GM18499 (cell line): ENCODE data around the gene PTH1R.

Experiments used
- ATAC-seq: cut with Tn5 transposase; IDR thresholded peaks from one replicate; pipeline ENCODE4 v1.9.1; 2021; ENCODE audit warnings: moderate number of reproducible peaks; ENCODE audit not compliant: insufficient read depth, unreplicated experiment

The PTH1R gene

GRCh38 chr3:46877406-46878125 lies at the start of gene PTH1R:
TSS of gene PTH1R (plus strand) at chr3:46877721. CDS start at chr3:46883560, 5,839 bp downstream.
- ATAC-seq: no peak

DNA sequence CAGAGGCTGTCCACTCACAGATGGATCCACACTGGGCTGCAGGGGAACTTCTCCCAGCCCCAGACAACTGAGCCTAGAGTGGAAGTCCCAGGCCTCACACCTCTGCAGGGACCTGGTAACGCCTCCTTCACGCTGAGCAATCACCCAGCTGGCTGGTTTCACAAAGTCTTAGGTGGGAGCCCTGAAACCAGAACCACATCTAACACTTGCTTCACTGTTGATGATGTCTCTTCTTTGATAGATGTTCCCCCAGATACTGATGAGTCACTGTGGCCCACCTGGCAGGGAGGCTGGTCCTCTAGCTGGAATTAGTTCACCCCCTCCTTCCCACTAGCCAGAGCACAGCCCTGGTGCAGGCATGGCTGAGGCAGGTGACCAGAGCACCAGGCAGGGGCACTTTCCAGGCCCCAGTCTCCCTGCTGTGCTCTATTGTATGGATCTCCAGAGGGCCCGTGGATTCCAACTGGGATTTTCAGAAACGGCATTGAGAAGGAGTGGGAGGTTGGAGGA lies 47.8 kb upstream of the PTH1R start:
- ATAC-seq: no peak

DNA sequence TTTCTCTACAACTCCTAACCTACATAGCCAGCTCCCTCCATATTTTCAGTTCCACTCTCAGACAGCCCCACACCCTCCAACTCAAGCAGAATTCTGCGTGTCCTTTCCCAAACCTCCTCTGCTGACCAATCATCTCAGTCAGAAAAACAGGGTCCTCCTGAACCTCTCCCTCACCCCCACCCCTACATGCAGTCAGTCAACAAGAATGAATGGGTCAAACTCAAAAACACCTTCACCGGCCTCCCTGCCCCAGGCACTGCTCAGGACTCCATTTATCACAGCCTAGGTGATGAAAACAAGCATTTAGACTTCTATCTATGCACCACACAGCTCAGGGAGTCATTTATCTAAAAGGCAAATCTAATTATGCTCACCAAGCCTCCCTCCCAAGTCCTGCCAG lies 46.7 kb upstream of the PTH1R start:
- no peak for ATAC-seq

DNA sequence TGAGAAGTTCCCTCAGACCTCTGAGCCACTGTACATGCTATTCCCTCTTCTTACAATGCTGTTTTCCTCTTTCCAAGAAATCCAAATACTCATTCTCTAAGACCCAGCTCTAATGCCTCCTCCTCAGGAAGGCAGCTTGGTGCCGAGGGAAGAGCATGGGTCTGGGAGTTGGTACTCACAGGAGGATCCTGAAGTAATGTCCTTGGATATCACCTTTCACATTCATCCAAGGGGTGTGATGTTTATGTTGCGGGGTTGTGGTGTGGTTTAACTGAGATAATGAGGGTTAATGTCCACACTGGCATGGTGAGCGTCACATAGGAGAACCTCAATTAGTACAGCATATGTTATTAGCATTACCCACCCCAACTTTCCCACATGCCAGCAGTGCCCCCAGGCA lies 46.2 kb upstream of the PTH1R start:
- ATAC-seq: no peak

DNA sequence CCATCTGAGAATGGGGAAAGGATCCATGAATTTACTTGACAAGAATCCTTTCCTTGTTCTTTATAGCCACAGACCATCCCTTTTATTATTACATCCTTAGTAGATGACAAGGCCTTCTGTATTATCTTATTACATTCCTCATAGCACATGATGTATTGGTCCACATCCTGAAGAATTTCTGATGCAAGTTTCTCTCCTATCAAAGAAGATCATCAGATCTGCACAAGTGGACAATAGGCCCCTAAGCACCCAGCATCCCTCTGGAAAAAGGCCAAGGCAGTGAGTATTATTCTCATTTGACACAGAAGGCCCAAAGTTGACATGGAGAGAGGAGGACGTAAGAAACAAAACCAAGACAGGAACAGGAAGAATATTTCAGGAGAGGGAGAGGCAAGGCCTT lies 45.7 kb upstream of the PTH1R start:
- ATAC-seq: no peak

GRCh38 chr3:46833346-46834300 lies 43.9 kb upstream of the PTH1R start:
- ATAC-seq: no peak

DNA sequence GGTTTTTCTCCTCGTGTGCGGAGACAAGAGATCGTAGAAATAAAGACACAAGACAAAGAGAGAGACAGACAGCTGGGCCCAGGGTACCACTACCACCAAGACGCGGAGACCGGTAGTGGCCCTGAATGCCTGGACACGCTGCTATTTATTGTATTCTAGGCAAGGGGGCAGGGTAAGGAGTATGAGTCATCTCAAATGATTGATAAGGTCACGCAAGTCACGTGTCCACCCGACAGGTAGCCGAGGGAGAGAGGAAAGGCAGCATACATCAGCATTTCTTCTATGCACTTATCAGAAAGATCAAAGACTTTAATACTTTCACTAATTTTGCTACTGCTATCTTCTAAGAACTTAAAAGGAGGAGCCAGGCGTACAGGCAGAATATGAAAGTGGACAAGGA lies 42.5 kb upstream of the PTH1R start:
- ATAC-seq: no peak

DNA sequence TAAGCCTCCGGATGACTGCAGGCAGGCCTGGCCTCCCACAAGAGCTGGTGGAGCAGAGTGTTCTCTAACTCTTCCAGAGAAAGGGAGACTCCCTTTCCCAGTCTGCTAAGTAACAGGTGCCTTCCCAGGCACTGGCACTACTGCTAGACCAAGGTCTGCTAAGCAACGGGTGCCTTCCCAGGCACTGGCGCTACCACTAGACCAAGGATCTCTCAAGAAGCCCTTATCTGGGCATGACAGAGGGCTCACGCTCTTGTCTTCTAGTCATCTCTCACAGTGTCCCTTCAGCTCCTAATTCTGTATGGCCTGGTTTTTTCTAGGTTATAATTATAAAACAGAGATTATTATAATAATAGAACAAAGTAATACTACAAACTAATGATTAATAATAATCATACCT lies 42.0 kb upstream of the PTH1R start:
- ATAC-seq: no peak

- ATAC-seq: no peak
These were observed 39.2 kb upstream of the PTH1R start for GRCh38 chr3:46838301-46838700.

DNA sequence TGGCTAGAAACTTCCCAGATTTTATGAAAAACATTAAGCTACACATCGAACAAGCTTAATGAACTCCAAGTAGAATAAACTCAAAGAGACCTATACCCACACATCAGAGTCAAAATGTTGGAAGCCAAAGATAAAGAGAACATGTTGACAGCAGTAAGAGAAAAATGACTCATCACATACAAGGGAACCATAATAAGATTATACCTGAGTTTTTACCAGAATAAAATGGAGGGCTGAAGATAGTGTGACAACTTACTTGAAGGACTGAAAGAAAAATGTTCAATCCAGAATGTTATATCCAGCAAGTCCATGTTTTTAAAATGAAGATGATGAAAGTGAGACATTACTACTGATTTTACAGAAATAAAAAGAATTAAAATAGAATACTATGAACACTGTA lies 37.0 kb upstream of the PTH1R start:
- no peak for ATAC-seq

- no peak for ATAC-seq
These were observed 34.0 kb upstream of the PTH1R start for GRCh38 chr3:46843508-46843907.

GRCh38 chr3:46844397-46844796 lies 33.1 kb upstream of the PTH1R start:
- ATAC-seq: no peak

DNA sequence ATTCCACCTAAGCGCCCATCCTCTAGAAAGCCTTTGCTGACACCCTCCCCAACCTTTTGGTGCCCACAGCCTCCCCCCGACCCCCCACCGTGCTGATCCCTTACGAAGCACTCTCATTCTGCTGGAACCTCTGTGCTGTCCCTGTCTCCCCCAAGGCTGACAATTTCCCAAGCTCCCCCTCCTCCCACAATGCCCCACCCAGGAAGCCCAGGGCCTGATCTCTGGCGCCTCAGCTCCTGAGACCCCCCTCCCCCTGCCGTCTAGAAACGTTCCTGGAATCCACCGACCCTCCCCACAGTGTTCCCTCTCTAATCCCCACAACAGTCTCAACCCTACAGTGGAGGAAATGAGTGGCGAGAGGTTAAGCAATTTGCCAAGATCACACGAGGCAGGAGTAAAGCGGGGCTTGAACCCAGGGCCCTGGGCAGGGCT lies 32.6 kb upstream of the PTH1R start:
- ATAC-seq: no peak

GRCh38 chr3:46845397-46845859 lies 32.1 kb upstream of the PTH1R start:
- no peak for ATAC-seq

DNA sequence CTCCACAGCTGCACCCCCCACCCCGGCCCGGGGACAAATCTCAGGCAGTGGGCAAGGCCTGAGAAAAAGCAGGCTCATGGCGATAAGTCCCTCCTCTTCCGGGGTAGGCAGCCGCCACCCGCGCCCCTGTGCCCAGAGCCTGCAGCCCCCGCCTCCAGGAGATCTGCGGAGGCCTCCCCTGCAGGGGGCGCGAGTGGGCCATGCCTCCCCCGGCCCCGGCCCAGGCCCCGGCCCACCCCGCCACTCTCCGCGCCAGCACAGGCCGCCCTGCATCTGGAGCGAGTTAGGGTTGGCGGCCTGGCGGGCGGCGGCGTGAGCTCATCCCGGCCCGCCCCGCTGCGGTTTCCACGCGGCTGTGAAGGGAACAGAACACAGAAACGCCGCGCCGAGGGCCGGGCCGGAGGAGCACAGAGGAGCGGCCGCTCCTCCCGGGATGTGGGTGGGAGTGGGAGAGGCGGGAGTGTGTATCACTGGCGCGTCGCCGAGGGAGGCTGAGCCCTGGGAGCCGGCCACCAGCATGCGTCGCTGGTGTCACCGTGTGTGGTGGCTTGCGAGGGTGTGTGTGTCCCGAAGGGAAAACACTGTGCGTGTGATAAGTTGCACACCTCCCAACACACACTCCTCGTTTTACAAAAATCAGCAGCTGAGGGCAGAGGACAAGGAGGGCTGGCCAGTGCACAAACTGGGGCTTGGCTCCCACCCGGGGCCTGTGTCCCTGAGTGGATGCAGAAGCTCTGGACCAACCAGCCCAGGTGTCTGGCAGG lies 31.5 kb upstream of the PTH1R start:
- ATAC-seq: no peak

DNA sequence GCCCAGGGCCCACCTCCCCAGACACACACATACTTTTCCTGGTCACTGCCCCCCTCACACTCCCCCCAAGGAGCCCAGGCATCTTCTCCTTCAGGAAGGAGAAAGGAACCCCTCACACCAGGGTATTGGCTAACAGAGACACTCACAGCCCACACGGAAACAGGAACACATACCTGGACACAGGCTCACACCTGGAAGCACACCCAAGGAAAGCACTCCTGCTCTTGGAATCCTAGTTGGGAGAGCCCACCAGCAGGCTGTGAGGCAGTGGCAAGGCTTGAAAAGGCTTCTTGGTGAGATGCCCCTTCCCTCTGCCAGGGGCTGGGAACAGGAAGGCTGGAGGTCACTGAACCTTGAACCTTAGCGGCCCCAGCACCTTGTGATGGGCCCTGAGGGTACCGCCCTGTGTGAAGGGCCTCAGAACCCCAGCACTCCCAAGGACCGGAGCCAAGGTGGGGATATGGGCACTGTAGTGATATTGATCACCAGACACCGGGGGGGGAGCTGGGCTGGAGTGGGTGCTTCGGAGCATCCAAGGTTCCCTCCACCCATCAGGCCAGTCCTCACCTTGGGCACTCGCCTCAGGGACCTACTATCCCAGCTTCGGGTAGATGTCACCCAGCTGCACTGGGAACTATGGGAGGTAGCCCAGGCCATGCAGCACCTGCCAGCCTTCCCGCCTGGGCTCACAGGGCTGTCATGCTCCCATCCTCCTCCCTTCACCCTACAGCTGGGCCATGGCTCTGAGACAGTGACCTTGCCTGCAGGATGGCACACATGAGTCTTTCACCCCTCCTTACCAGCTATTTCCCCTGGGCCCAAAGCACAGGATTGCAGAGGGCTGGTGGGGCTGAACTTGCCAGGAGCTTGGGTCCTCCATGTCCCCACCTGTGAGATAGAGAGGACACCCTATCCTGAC lies 30.6 kb upstream of the PTH1R start:
- ATAC-seq: no peak

- no peak for ATAC-seq
These were observed 29.8 kb upstream of the PTH1R start for GRCh38 chr3:46847744-46848143.

GRCh38 chr3:46848271-46849044 lies 29.1 kb upstream of the PTH1R start:
- ATAC-seq: no peak
